GM12892 (cell line): ENCODE measurements around the gene KRTAP4-9.

Source experiments
- POLR2AphosphoS5 ChIP-seq: IDR thresholded peaks from 2 replicates; pipeline ENCODE4 v1.6.1; 2011; ENCODE audit warnings: low read depth, low read length, control low read depth
- TAF1 ChIP-seq: IDR thresholded peaks from 2 replicates; pipeline ENCODE4 v1.6.1; 2011; ENCODE audit warnings: low read depth, mild to moderate bottlenecking, control low read depth, low read length, borderline replicate concordance

GRCh38 chr17:41067281-41067680, 37.9 kb upstream of the KRTAP4-9 start:
- TF ChIP-seq POLR2AphosphoS5 (no peak), TAF1 (no peak)
